GM23338 (cell line): ENCODE data around the gene NKX2-1.

Source experiments
- CREB1 ChIP-seq: fragments of 250-450 bp; sonication (Bioruptor Pico); IDR thresholded peaks from 2 replicates; pipeline ENCODE4 v1.5.0; 2020; ENCODE audit warnings: low read depth, mild to moderate bottlenecking, moderate library complexity
- CTCF ChIP-seq, 2 experiments: fragments of 200-600 bp in 1 of 2; sonication (generic) in 1 of 2; conservative IDR thresholded peaks; 2 replicates each; pipeline versions ENCODE4 v1.5.1 to v1.6.1; 2016 to 2017; ENCODE audit warnings: antibody characterized with exemption in 2 of 2, low read depth in 2 of 2, mild to moderate bottlenecking in 2 of 2, moderate library complexity in 1 of 2
- ETS1 ChIP-seq: IDR thresholded peaks from 2 replicates; pipeline ENCODE4 v1.6.1; 2016; ENCODE audit warnings: antibody characterized with exemption
- EZH2 ChIP-seq: fragments of 200-600 bp; sonication (generic); IDR thresholded peaks from one replicate; pipeline ENCODE4 v1.8.0; 2017; ENCODE audit warnings: antibody characterized with exemption, mild to moderate bottlenecking, low read depth; ENCODE audit not compliant: unreplicated experiment
- EZH2phosphoT487 ChIP-seq: fragments of 200-600 bp; sonication (generic); IDR thresholded peaks from one replicate; pipeline ENCODE4 v1.8.1; 2018; ENCODE audit warnings: antibody characterized with exemption; ENCODE audit not compliant: unreplicated experiment
- JUNB ChIP-seq: IDR thresholded peaks from one replicate; pipeline ENCODE4 v1.6.1; 2016; ENCODE audit warnings: antibody characterized with exemption; ENCODE audit not compliant: unreplicated experiment
- NANOG ChIP-seq: IDR thresholded peaks from 2 replicates; pipeline ENCODE4 v1.6.1; 2016; ENCODE audit warnings: antibody characterized with exemption, borderline replicate concordance
- POLR2AphosphoS5 ChIP-seq: IDR thresholded peaks from 2 replicates; pipeline ENCODE4 v1.6.1; 2016; ENCODE audit warnings: antibody characterized with exemption, low read depth
- REST ChIP-seq: IDR thresholded peaks from one replicate; pipeline ENCODE4 v1.6.1; 2018; ENCODE audit warnings: antibody characterized with exemption; ENCODE audit not compliant: unreplicated experiment
- STAT1 ChIP-seq: IDR thresholded peaks from one replicate; pipeline ENCODE4 v1.6.1; 2016; ENCODE audit warnings: antibody characterized with exemption; ENCODE audit not compliant: unreplicated experiment
- ZNF114 ChIP-seq: fragments of 250-450 bp; sonication (Bioruptor Pico); IDR thresholded peaks from 2 replicates; pipeline ENCODE4 v1.5.0; 2020; ENCODE audit warnings: mild to moderate bottlenecking, moderate library complexity
- ZNF331 ChIP-seq: fragments of 250-450 bp; sonication (Bioruptor Pico); IDR thresholded peaks from 2 replicates; pipeline ENCODE4 v1.5.0; 2020; ENCODE audit warnings: low read depth, mild to moderate bottlenecking, moderate library complexity
- TF ChIP-seq, protein P1 (sequence below): fragments of 250-450 bp; sonication (Bioruptor Pico); IDR thresholded peaks from 2 replicates; pipeline ENCODE4 v1.5.0; 2020; ENCODE audit warnings: mild to moderate bottlenecking, moderate library complexity

DNA sequence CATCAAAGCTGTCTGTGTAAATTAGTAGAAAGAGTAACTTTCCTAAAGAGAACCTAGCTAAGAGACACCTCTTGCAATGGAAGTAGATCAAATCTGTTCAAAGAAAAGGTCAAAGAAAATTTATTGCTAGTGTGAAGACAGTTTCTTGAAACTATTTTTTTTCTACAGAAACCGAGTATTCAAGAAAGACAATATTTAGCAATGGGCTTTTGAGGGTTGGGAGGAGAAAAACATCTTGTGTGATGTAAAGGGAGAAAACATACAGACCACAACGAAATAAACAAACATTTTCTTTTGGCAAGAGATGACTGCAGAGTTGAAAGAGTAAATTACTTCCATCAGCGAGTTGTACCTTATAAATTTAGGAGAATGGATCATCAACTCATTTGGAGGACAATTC is 24.4 kb downstream of the NKX2-1 start:
- TF ChIP-seq CTCF (conservative IDR thresholded peaks at IDR 0.05; ENCODE audit: low read depth in 2 of 2) (no peak), JUNB (no peak), POLR2AphosphoS5 (no peak), CREB1 (CRISPR knock-in tag) (no peak), ETS1 (no peak), REST (no peak), EZH2phosphoT487 (no peak), EZH2 (no peak), ZNF331 (CRISPR knock-in tag) (no peak), ZNF114 (no peak), NANOG (no peak), STAT1 (no peak)
- TF ChIP-seq, protein P1, sequence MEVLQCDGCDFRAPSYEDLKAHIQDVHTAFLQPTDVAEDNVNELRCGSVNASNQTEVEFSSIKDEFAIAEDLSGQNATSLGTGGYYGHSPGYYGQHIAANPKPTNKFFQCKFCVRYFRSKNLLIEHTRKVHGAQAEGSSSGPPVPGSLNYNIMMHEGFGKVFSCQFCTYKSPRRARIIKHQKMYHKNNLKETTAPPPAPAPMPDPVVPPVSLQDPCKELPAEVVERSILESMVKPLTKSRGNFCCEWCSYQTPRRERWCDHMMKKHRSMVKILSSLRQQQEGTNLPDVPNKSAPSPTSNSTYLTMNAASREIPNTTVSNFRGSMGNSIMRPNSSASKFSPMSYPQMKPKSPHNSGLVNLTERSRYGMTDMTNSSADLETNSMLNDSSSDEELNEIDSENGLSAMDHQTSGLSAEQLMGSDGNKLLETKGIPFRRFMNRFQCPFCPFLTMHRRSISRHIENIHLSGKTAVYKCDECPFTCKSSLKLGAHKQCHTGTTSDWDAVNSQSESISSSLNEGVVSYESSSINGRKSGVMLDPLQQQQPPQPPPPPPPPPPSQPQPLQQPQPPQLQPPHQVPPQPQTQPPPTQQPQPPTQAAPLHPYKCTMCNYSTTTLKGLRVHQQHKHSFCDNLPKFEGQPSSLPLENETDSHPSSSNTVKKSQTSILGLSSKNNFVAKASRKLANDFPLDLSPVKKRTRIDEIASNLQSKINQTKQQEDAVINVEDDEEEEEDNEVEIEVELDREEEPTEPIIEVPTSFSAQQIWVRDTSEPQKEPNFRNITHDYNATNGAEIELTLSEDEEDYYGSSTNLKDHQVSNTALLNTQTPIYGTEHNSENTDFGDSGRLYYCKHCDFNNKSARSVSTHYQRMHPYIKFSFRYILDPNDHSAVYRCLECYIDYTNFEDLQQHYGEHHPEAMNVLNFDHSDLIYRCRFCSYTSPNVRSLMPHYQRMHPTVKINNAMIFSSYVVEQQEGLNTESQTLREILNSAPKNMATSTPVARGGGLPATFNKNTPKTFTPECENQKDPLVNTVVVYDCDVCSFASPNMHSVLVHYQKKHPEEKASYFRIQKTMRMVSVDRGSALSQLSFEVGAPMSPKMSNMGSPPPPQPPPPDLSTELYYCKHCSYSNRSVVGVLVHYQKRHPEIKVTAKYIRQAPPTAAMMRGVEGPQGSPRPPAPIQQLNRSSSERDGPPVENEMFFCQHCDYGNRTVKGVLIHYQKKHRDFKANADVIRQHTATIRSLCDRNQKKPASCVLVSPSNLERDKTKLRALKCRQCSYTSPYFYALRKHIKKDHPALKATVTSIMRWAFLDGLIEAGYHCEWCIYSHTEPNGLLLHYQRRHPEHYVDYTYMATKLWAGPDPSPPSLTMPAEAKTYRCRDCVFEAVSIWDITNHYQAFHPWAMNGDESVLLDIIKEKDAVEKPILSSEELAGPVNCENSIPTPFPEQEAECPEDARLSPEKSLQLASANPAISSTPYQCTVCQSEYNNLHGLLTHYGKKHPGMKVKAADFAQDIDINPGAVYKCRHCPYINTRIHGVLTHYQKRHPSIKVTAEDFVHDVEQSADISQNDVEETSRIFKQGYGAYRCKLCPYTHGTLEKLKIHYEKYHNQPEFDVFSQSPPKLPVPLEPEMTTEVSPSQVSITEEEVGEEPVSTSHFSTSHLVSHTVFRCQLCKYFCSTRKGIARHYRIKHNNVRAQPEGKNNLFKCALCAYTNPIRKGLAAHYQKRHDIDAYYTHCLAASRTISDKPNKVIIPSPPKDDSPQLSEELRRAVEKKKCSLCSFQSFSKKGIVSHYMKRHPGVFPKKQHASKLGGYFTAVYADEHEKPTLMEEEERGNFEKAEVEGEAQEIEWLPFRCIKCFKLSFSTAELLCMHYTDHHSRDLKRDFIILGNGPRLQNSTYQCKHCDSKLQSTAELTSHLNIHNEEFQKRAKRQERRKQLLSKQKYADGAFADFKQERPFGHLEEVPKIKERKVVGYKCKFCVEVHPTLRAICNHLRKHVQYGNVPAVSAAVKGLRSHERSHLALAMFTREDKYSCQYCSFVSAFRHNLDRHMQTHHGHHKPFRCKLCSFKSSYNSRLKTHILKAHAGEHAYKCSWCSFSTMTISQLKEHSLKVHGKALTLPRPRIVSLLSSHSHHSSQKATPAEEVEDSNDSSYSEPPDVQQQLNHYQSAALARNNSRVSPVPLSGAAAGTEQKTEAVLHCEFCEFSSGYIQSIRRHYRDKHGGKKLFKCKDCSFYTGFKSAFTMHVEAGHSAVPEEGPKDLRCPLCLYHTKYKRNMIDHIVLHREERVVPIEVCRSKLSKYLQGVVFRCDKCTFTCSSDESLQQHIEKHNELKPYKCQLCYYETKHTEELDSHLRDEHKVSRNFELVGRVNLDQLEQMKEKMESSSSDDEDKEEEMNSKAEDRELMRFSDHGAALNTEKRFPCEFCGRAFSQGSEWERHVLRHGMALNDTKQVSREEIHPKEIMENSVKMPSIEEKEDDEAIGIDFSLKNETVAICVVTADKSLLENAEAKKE (CRISPR knock-in tag): no peak
